ENCODE data around the gene TMEM186.

Gene TMEM186

GRCh38 chr16:8822403-8822802 lies 25.0 kb upstream of the TMEM186 start:
- no peak overlapping the region for H3K4me3 ChIP-seq (ENCODE audit: low read depth, low read length)
- TF ChIP-seq MYC (IDR thresholded peaks at IDR 0.05; ENCODE audit: low read depth, low read length) = no peak
- TF ChIP-seq CTCF (IDR thresholded peaks at IDR 0.05; ENCODE audit: low read depth, low read length) = no peak
- no peak for TF ChIP-seq MAX (IDR thresholded peaks at IDR 0.05; ENCODE audit: low read depth, low read length)
- no peak for TF ChIP-seq POLR2A (IDR thresholded peaks at IDR 0.05; ENCODE audit: extremely low read depth, insufficient read length)
- DNase-seq (ENCODE audit: low read depth) = no peak

- DNase-seq (ENCODE audit: low read depth) = peak; percentile 47
- TF ChIP-seq MYC (IDR thresholded peaks at IDR 0.05; ENCODE audit: low read depth, low read length) = no peak
- no peak for TF ChIP-seq POLR2A (IDR thresholded peaks at IDR 0.05; ENCODE audit: extremely low read depth, insufficient read length)
- TF ChIP-seq MAX (IDR thresholded peaks at IDR 0.05; ENCODE audit: low read depth, low read length) = no peak
- no peak for TF ChIP-seq CTCF (IDR thresholded peaks at IDR 0.05; ENCODE audit: low read depth, low read length)
- no peak overlapping the region for H3K4me3 ChIP-seq (ENCODE audit: low read depth, low read length)
These were observed 22.1 kb upstream of the TMEM186 start for GRCh38 chr16:8819411-8820034.

- no peak for DNase-seq (ENCODE audit: low read depth)
- TF ChIP-seq POLR2A (IDR thresholded peaks at IDR 0.05; ENCODE audit: extremely low read depth, insufficient read length) = no peak
- no peak for TF ChIP-seq MYC (IDR thresholded peaks at IDR 0.05; ENCODE audit: low read depth, low read length)
- TF ChIP-seq MAX (IDR thresholded peaks at IDR 0.05; ENCODE audit: low read depth, low read length) = no peak
- no peak for TF ChIP-seq CTCF (IDR thresholded peaks at IDR 0.05; ENCODE audit: low read depth, low read length)
- H3K4me3 ChIP-seq (ENCODE audit: low read depth, low read length) = no peak overlapping the region
These were observed 21.2 kb upstream of the TMEM186 start for GRCh38 chr16:8818504-8819270.

- DNase-seq (ENCODE audit: low read depth) = no peak
- H3K4me3 ChIP-seq (ENCODE audit: low read depth, low read length) = no peak overlapping the region
- TF ChIP-seq CTCF (IDR thresholded peaks at IDR 0.05; ENCODE audit: low read depth, low read length) (no peak), MYC (IDR thresholded peaks at IDR 0.05; ENCODE audit: low read depth, low read length) (no peak), MAX (IDR thresholded peaks at IDR 0.05; ENCODE audit: low read depth, low read length) (no peak), POLR2A (IDR thresholded peaks at IDR 0.05; ENCODE audit: extremely low read depth, insufficient read length) (no peak)
These were observed 19.7 kb upstream of the TMEM186 start for GRCh38 chr16:8816967-8817655.

- DNase-seq (ENCODE audit: low read depth) = no peak
- H3K4me3 ChIP-seq (ENCODE audit: low read depth, low read length) = no peak overlapping the region
- no peak for TF ChIP-seq MAX (IDR thresholded peaks at IDR 0.05; ENCODE audit: low read depth, low read length)
- no peak for TF ChIP-seq POLR2A (IDR thresholded peaks at IDR 0.05; ENCODE audit: extremely low read depth, insufficient read length)
- TF ChIP-seq CTCF (IDR thresholded peaks at IDR 0.05; ENCODE audit: low read depth, low read length) = no peak
- no peak for TF ChIP-seq MYC (IDR thresholded peaks at IDR 0.05; ENCODE audit: low read depth, low read length)
These were observed 16.8 kb upstream of the TMEM186 start for GRCh38 chr16:8814095-8814806.
